ENCODE results near the gene IL1RL1. TPM values are rescaled to one million over a fixed set of nuclear protein-coding genes. Genes with fewer than 3 reads are reported as not detected.

The IL1RL1 gene
- total RNA-seq, 2 experiments from 2014 or later, result not detected

GRCh38 chr2:102313471-102313870 is 2.1 kb downstream of the IL1RL1 start:
- Histone ChIP-seq H3K9me2 (ENCODE audit: insufficient read depth, low read length) (no peaks in the 10 kb centered on the region), H3K36me3 (ENCODE audit: insufficient read depth, low read length) (no peaks in the 10 kb centered on the region), H3K9me3 (ENCODE audit: low read length) (no peaks in the 10 kb centered on the region), H3K79me2 (ENCODE audit: insufficient read depth, low read depth, low read length) (no peaks in the 10 kb centered on the region), H3K27ac (ENCODE audit: low read depth, low read length, poor library complexity, severe bottlenecking) (no peak overlapping the region), H2AFZ (ENCODE audit: low read length) (no peak overlapping the region), H4K20me1 (ENCODE audit: insufficient read depth, low read length) (no peaks in the 10 kb centered on the region), H3K4me1 (ENCODE audit: insufficient read depth, low read length, poor library complexity, severe bottlenecking) (no peaks in the 10 kb centered on the region), H3K4me3 (ENCODE audit: low read depth, low read length, poor library complexity, severe bottlenecking) (no peak overlapping the region), H3K4me2 (ENCODE audit: low read length) (no peak overlapping the region)
- ChIA-PET POLR2A (no interaction called here), CTCF (ENCODE audit: unreplicated experiment) (no interaction called here)
- TF ChIP-seq, protein P1, sequence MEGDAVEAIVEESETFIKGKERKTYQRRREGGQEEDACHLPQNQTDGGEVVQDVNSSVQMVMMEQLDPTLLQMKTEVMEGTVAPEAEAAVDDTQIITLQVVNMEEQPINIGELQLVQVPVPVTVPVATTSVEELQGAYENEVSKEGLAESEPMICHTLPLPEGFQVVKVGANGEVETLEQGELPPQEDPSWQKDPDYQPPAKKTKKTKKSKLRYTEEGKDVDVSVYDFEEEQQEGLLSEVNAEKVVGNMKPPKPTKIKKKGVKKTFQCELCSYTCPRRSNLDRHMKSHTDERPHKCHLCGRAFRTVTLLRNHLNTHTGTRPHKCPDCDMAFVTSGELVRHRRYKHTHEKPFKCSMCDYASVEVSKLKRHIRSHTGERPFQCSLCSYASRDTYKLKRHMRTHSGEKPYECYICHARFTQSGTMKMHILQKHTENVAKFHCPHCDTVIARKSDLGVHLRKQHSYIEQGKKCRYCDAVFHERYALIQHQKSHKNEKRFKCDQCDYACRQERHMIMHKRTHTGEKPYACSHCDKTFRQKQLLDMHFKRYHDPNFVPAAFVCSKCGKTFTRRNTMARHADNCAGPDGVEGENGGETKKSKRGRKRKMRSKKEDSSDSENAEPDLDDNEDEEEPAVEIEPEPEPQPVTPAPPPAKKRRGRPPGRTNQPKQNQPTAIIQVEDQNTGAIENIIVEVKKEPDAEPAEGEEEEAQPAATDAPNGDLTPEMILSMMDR (conservative IDR thresholded peaks at IDR 0.05; ENCODE audit: low read length), result no peak
- TF ChIP-seq EZH2phosphoT487 (IDR thresholded peaks at IDR 0.05; ENCODE audit: borderline replicate concordance, low read depth, low read length), result no peak
- no TSS peak for BruUV-seq (replicated peaks)
- DNase-seq (ENCODE audit: low spot score), result no peak
- intact Hi-C loops (cut with micrococcal nuclease; ENCODE audit: unreplicated experiment), result no loop called here

DNA sequence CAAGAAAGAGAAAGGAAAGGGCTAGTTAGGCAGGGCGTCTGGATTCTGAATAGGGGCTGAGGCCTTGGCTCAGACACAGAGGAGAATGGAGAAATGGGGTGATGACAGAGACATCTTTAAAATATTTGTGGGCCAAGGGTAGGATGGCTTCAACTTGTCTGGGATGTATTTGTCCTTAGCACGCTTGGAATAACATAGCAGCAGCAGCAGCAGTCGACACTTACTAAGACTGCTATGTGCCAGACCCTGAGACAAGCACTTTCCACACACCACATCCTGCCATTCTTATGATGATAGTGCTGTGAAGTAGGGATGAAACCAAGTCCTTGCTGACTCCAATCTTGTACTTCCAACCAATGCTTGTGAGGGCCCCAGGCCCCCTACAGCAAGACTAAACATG is 2.6 kb downstream of the IL1RL1 start:
- BruUV-seq (replicated peaks), result no TSS peak
- ChIA-PET POLR2A (no interaction called here), CTCF (ENCODE audit: unreplicated experiment) (no interaction called here)
- no peaks in the 10 kb centered on the region for H3K9me3 ChIP-seq (ENCODE audit: low read length)
- no peak overlapping the region for H3K4me3 ChIP-seq (ENCODE audit: low read depth, low read length, poor library complexity, severe bottlenecking)
- TF ChIP-seq EZH2phosphoT487 (IDR thresholded peaks at IDR 0.05; ENCODE audit: borderline replicate concordance, low read depth, low read length), result no peak
- TF ChIP-seq, protein P1 (conservative IDR thresholded peaks at IDR 0.05; ENCODE audit: low read length), result no peak
- no peaks in the 10 kb centered on the region for H3K4me1 ChIP-seq (ENCODE audit: insufficient read depth, low read length, poor library complexity, severe bottlenecking)
- no peaks in the 10 kb centered on the region for H3K79me2 ChIP-seq (ENCODE audit: insufficient read depth, low read depth, low read length)
- no peak overlapping the region for H2AFZ ChIP-seq (ENCODE audit: low read length)
- no peaks in the 10 kb centered on the region for H3K9me2 ChIP-seq (ENCODE audit: insufficient read depth, low read length)
- H4K20me1 ChIP-seq (ENCODE audit: insufficient read depth, low read length), result no peaks in the 10 kb centered on the region
- no peak overlapping the region for H3K27ac ChIP-seq (ENCODE audit: low read depth, low read length, poor library complexity, severe bottlenecking)
- intact Hi-C loops (cut with micrococcal nuclease; ENCODE audit: unreplicated experiment), result no loop called here
- no peak for DNase-seq (ENCODE audit: low spot score)
- no peak overlapping the region for H3K4me2 ChIP-seq (ENCODE audit: low read length)
- no peaks in the 10 kb centered on the region for H3K36me3 ChIP-seq (ENCODE audit: insufficient read depth, low read length)

- no peak for TF ChIP-seq EZH2phosphoT487 (IDR thresholded peaks at IDR 0.05; ENCODE audit: borderline replicate concordance, low read depth, low read length)
- H2AFZ ChIP-seq (ENCODE audit: low read length), result no peak overlapping the region
- no peak overlapping the region for H3K4me3 ChIP-seq (ENCODE audit: low read depth, low read length, poor library complexity, severe bottlenecking)
- no peaks in the 10 kb centered on the region for H3K9me2 ChIP-seq (ENCODE audit: insufficient read depth, low read length)
- ChIA-PET CTCF (ENCODE audit: unreplicated experiment) (no interaction called here), POLR2A (no interaction called here)
- no peaks in the 10 kb centered on the region for H3K36me3 ChIP-seq (ENCODE audit: insufficient read depth, low read length)
- no peaks in the 10 kb centered on the region for H4K20me1 ChIP-seq (ENCODE audit: insufficient read depth, low read length)
- H3K27ac ChIP-seq (ENCODE audit: low read depth, low read length, poor library complexity, severe bottlenecking), result no peak overlapping the region
- H3K4me2 ChIP-seq (ENCODE audit: low read length), result no peak overlapping the region
- H3K9me3 ChIP-seq (ENCODE audit: low read length), result no peaks in the 10 kb centered on the region
- H3K79me2 ChIP-seq (ENCODE audit: insufficient read depth, low read depth, low read length), result no peaks in the 10 kb centered on the region
- no peak for DNase-seq (ENCODE audit: low spot score)
- no peaks in the 10 kb centered on the region for H3K4me1 ChIP-seq (ENCODE audit: insufficient read depth, low read length, poor library complexity, severe bottlenecking)
- no TSS peak for BruUV-seq (replicated peaks)
- intact Hi-C loops (cut with micrococcal nuclease; ENCODE audit: unreplicated experiment), result no loop called here
Measured at GRCh38 chr2:102315921-102316320, 4.6 kb downstream of the IL1RL1 start.
